Limb (tissue), 2 donors: Measurements from ENCODE around the gene ENDOV.

Experiments
- DNase-seq, 2 donors: peaks; one replicate each; pipeline ENCODE4 v3.0.0-alpha.2; 2016; ENCODE audit errors: extremely low spot score in 2 of 2

The ENDOV gene

GRCh38 chr17:80481284-80482057, 66.5 kb downstream of the ENDOV start:
- DNase-seq: no peak

GRCh38 chr17:80482058-80482318, 67.0 kb downstream of the ENDOV start:
- DNase-seq: no peak

- no peak for DNase-seq
These were observed 67.8 kb downstream of the ENDOV start for GRCh38 chr17:80482555-80483308.

GRCh38 chr17:80485846-80486245, 70.9 kb downstream of the ENDOV start:
- no peak for DNase-seq

- peak in 1 of 2 donors; percentile 33 for DNase-seq
These were observed 71.7 kb downstream of the ENDOV start for GRCh38 chr17:80486692-80487091.

GRCh38 chr17:80487511-80487910, 72.5 kb downstream of the ENDOV start:
- no peak for DNase-seq
